HL-60/S4 treated with phorbol 12-myristate 13-acetate at 8.2 ng/mL for 4 days and 3 days (cell line): ENCODE data around the gene UBE2D1.

Experiments
- in situ Hi-C: fragments of 300-500 bp; cut with MboI; formaldehyde crosslinking; loops from 2 replicates; pipeline ENCODE4 v1.15.0; 2022; ENCODE audit warnings: low sequenced_read_pairs

The UBE2D1 gene

GRCh38 chr10:58336242-58336641 is 1.4 kb downstream of the UBE2D1 start:
- in situ Hi-C loops: no loop called here

- in situ Hi-C loops: no loop called here
Observed at GRCh38 chr10:58341422-58341821, 6.6 kb downstream of the UBE2D1 start.

GRCh38 chr10:58341947-58342346 is 7.1 kb downstream of the UBE2D1 start:
- in situ Hi-C loops: no loop called here

GRCh38 chr10:58347967-58348366 is 13.2 kb downstream of the UBE2D1 start:
- in situ Hi-C loops: no loop called here

DNA sequence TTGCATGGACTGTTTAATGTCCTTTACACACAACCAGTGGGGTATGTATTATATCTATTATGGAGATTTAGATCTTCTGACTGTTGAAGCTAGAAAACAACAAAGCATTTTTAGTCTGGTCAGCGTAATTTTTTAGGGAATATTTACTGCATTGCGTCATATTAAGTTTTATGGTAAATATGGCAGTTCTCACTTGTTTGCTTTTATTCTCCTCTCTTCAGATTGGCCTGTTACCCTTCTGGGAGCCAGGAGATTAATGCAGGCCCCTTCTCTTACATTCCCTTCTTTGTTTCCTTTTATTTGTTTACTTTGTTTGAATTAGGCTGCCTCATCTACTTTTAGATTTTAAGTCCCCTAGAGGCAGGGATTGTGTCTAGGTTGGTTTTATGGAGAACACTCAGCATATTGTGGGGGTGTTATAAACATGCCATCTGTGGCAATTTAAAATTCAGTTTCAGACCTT is 13.8 kb downstream of the UBE2D1 start:
- in situ Hi-C loops: no loop called here

DNA sequence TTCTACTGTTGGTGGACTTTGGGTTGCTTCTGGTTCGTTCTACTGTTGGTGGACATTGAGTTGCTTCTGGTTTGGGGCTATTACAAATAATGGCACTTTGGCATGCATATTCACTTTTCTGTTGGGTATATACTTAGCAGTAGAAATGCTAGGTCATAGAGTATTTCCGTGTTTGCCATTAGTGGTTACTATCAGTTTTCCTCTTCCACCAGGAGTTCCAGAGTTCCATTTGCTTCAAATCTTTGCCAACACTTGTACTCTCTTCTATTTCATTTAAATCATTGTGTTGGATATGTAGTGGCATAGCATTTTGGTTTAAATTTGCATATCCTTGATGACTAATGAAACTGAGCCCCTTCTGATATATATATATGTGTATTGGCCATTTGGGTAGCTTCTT is 15.2 kb downstream of the UBE2D1 start:
- in situ Hi-C loops: no loop called here

DNA sequence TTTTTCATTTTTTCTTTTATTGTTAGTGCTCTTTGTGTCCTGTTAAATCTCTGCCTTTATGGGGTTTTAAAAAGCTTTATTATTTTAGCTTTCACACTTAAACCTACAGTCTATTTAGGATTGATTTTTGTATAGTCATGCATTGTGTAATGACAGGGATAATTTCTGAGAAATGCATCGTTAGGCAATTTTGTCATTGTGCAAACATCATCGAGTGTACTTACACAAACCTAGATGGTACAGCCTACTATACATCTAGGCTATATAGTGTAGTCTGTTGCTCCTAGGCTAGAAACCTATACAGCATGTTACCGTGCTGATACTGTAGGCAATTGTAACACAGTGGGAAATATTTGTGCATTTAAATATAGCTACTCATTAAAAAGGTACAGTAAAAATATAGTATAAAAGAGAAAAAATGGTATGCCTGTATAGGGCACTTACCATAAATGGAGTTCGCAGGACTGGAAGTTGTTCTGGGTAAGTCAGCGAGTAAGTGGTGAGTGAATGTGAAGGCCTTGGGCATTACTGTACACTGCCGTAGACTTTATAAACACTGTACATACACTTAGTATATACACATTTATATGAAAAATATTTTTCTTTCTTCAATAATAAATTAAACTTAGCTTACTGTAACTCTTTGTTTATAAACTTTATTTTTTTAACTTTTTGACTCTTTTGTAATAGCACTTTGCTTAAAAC is 16.0 kb downstream of the UBE2D1 start:
- in situ Hi-C loops: no loop called here

GRCh38 chr10:58351616-58352578 is 17.1 kb downstream of the UBE2D1 start:
- in situ Hi-C loops: no loop called here

- in situ Hi-C loops: no loop called here
Observed at GRCh38 chr10:58352956-58353610, 18.3 kb downstream of the UBE2D1 start.

GRCh38 chr10:58356756-58357155 is 21.9 kb downstream of the UBE2D1 start:
- in situ Hi-C loops: no loop called here

GRCh38 chr10:58358314-58358933 is 23.6 kb downstream of the UBE2D1 start:
- in situ Hi-C loops: no loop called here

DNA sequence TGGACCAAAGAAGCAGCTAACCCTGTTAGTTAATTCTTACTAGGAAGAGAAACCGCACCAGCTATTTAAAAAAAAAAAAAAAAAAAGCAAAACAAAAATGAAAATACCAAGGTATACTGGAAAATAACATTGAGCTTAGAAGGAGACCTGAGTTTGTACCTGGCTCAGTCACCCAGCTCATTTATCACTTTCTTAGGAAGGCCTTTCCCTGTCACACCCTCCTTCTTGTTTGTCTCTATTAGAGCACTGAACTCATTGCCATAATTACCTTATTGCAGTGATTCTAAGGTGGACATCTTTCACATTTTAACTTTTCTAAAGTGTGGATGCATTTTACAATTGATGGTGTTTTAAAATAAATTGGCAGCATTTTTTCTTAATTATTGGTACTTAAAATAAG is 24.1 kb downstream of the UBE2D1 start:
- in situ Hi-C loops: no loop called here

DNA sequence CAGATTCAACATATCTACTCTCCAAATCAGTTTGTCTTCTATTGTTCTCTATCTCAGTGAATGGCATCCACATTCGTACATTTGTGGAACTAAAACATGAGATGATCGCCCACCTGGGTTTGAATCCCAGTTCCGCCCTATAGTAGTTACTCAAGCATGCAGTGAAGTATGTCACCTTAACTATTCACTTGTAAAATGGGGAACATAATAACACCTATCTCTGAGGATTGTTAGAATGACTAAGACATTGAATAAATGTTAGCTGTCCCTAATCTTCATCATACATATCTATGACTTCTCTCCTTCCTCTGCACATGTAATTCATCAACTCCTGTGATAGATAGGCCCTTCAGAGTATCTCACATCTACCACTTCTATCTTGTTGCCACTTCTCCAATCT is 24.7 kb downstream of the UBE2D1 start:
- in situ Hi-C loops: no loop called here

DNA sequence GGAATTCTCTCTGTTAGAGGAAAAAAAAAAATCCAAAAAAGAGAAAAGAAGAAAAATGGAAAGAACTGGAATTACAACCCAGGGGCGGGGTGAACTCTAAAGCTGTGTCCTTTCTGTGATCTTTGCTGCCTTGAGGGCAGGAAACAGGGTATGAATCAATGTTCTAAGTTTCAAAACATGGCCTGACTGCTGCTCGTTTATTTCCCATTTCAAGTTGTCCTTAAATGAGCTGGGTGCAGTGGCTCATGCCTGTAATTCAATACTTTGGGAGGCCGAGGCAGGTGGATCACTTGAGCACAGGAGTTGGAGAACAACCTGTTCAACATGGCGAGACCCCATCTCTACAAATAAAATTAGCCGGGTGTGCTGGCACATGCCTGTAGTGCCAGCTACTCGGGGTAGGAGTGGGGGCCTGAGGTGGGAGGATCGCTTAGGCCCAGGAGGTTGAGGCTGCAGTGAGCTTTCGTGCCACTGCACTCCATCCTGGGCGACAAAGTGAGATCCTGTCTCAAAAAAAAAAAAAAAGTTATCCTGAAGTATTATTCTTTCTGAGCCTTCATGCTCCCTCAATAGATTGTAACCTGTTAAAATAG is 25.7 kb downstream of the UBE2D1 start:
- in situ Hi-C loops: no loop called here

- in situ Hi-C loops: no loop called here
Observed at GRCh38 chr10:58361353-58361752, 26.5 kb downstream of the UBE2D1 start.

GRCh38 chr10:58362027-58362789 is 27.4 kb downstream of the UBE2D1 start:
- in situ Hi-C loops: no loop called here

DNA sequence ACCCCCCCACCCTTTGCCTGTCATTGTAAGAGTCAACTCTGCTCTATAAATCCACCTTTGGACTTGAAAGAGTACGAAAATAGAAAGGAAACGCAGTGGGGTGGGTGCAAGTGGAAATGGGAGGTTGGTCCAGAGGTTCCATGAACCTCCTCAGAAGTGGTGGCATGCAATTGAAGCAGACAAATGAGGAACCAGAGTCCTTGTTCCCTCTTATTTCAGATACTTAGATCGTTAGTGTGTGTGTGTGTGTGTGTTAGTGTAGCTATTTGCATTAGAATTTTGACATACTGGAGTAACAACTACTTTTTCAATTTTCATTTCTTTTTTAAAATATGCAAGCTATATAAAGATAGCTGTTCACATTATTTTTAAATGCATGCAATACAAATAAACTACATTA is 32.3 kb downstream of the UBE2D1 start:
- in situ Hi-C loops: no loop called here

- in situ Hi-C loops: no loop called here
Observed at GRCh38 chr10:58371473-58371872, 36.7 kb downstream of the UBE2D1 start.

GRCh38 chr10:58372607-58373441 is 38.0 kb downstream of the UBE2D1 start:
- in situ Hi-C loops: no loop called here
